Activated naive CD4-positive, alpha-beta T cell treated with anti-CD3 and anti-CD28 coated beads, Interleukin-2, amount 50 U/mL, for 72 hours (primary cell): ENCODE results near the gene UBR2. TPM values are rescaled to one million over a fixed set of nuclear protein-coding genes. Genes with fewer than 3 reads are reported as not detected.
"Not testable (repeated sequence)": the region's sequence is repeated elsewhere in the genome, so short reads cannot be mapped to it uniquely, and the experiment has no call there.

Source experiments
- ATAC-seq, 2 donors: fragments of 150-1000 bp; cut with Tn5 transposase; 2 replicates each; pipeline ENCODE4 v1.10.0; 2021; ENCODE audit warnings: mild to moderate bottlenecking in 2 of 2, moderate library complexity in 2 of 2
- DNase-seq, 2 donors: peaks; one replicate each; pipeline ENCODE4 v3.0.0; 2021 to 2022; ENCODE audit warnings: low spot score in 2 of 2
- H3K27ac Mint-ChIP-seq, 2 donors: one replicate each; pipeline ENCODE4 v1.8.0; 2022; ENCODE audit warnings: mild to moderate bottlenecking in 2 of 2, mixed read lengths in 2 of 2
- H3K36me3 Mint-ChIP-seq, 2 donors: one replicate each; pipeline ENCODE4 v1.8.0; 2022; ENCODE audit warnings: mixed read lengths in 2 of 2
- H3K9me3 Mint-ChIP-seq, 2 donors: one replicate each; pipeline ENCODE4 v1.8.0; 2022; ENCODE audit warnings: mixed read lengths in 2 of 2
- total RNA-seq, 2 donors: library from RNA; stranded (reverse); gene quantifications; one replicate each; pipeline ENCODE4 v1.2.3, GENCODE V29; 2022

UBR2 gene
- total RNA-seq, 2 donors from 2014 or later = 28.4 to 39.8 TPM

DNA sequence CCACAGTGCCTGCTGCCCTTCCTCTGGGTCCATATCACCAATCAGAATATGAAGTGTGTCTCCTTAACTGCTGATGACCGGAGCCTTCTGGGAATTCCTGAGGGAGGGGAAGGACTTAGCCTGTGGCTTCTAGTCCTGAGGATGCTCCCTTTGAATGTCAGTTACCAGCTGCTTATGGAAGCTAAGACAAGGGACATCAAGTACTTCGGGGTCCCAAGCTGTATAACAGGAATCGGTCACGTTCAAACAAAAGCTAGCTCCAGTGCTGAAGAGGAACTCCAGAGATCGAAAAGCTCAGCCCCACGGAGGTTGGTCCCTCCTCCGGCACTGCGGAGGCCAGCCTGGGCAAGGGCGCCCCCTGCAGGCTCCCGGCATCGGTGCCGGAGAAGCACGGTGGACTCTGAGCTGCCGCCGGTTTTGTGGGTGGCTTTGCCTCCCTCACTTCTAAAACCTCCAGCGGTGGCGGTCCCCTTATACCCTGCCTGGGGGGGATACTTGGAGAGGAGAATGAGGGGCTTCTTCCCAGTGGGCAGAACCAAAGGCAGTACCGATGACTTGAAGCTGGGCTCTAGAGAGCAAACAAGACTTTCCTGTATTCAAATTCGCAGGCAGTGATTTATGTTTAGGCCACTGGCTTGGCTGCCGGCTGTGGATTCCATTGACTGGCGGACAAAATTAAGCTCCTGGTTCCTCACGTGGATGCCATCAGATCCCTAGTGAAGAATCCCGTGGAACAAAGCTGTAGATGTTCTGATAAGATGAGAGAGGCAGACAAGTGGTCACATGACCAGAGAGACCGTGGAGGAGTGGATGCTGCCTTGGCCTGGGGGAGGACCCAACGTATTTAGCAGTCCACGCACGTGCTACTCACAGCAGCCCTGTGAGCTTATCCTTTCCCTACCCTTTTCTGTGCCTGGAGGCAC lies 16.2 kb upstream of the UBR2 start:
- peak; percentile 98 to 99 for ATAC-seq
- no peaks in the 10 kb centered on the region for H3K9me3 Mint-ChIP-seq
- DNase-seq = peak; percentile 86 to 96
- peak overlapping the region in 1 of 2 donors; percentile 74 for H3K27ac Mint-ChIP-seq
- no peaks in the 10 kb centered on the region for H3K36me3 Mint-ChIP-seq

- peaks cover 7 to 9% of the 10 kb centered on the region in 2 donors for H3K36me3 Mint-ChIP-seq
- no peak overlapping the region for H3K27ac Mint-ChIP-seq
- no peak for ATAC-seq
- DNase-seq = no peak
- H3K9me3 Mint-ChIP-seq = peaks cover 0 to 4% of the 10 kb centered on the region in 2 donors
Measured at GRCh38 chr6:42550277-42550676, 13.6 kb upstream of the UBR2 start.

DNA sequence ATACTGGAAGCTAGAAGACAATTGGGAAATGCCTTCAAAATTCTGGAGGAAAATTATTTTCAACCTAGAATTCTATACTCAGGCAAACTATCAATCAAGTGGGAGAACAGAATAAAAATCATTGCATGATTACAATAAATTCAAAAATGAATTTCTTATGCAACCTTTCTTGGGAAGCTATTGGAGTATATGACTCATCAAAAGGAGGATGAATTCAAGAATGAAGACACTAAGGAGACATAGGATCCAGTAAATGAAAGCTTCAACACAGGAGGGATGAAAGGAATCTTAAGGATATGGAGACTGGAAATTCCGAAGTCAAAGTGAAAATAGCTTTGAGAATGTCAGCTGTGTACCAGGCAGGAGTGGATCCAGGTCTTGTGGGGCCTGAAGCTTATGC lies 12.6 kb upstream of the UBR2 start:
- DNase-seq = no peak
- H3K27ac Mint-ChIP-seq = no peak overlapping the region
- no peak for ATAC-seq
- peaks cover 0 to 4% of the 10 kb centered on the region in 2 donors for H3K9me3 Mint-ChIP-seq
- H3K36me3 Mint-ChIP-seq = peaks cover 7 to 9% of the 10 kb centered on the region in 2 donors

- H3K9me3 Mint-ChIP-seq = peaks cover 0 to 4% of the 10 kb centered on the region in 2 donors
- ATAC-seq (no peak), DNase-seq (no peak)
Measured at GRCh38 chr6:42552380-42552779, 11.4 kb upstream of the UBR2 start.

DNA sequence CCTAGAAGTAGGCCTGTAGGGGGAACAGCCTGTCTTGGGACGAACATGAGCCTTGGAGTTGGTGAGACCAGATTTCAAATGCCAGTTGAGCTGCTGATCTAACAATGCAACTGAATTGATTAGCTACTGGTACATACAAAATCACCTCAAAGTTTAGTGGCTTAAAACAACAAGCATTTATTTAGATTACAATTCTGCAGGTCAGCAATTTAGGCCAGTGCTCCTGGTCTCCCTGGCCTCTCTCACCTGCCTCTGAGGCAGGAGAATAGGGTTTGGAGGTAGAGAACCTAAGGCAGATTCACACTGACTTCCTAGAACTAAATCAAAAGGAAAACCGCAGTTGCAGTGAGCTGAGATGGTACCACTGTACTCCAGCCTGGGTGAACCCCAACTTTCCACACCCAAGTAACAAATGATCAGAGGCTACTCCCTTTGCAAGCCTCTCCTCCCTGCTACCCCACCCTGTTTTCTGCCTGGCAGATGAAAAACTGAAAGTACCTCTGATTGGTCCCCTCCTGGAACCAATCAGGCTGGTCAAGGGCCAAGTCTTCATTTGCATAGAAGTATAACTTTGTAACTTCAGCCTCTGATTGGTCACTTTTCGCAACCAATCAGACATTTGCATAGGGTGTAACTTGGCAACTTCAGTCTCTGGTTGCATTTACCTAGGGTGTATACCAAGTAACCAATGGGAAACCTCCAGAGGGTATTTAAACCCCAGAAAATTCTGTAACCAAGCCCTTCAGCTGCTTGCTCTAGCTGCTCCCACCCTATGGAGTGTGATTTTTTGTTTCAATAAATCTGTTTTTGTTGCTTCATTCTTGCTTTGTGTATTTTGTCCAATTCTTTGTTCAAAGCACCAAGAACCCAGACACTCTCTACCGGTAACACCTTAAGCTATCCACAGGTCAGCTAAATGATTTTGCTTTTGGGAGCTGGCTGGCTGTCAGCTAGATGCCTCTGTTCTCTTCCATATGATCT lies 8.1 kb upstream of the UBR2 start:
- peaks cover 7 to 9% of the 10 kb centered on the region in 2 donors for H3K36me3 Mint-ChIP-seq
- ATAC-seq = peak; percentile 57 to 71
- no peak overlapping the region for H3K27ac Mint-ChIP-seq
- no peak for DNase-seq
- H3K9me3 Mint-ChIP-seq = peaks cover 0 to 4% of the 10 kb centered on the region in 2 donors

More at GRCh38 chr6:42552380-42552779, 11.4 kb upstream of the UBR2 start:
- Mint-ChIP-seq H3K36me3 (peaks cover 7 to 9% of the 10 kb centered on the region in 2 donors), H3K27ac (no peak overlapping the region)

DNA sequence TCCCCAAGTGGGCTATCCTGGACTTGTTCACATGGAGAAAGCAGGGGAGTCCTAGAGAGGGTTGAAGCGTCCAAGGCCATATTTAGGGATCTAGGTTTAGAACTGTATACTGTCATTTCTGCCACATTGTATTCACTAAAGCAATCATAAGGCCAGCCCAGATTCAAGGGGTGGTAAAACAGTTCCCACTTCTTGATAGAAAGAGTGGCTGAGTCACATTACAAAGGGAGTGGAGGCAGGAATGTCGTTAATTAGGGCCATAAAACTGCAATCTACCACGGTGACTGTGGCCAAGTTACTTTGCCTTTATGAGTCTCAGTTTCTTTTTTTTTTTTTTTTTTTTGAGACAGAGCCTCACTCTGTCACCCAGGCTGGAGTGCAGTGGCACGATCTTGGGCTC lies 7.4 kb upstream of the UBR2 start:
- H3K9me3 Mint-ChIP-seq = peaks cover 0 to 4% of the 10 kb centered on the region in 2 donors
- no peak for ATAC-seq
- DNase-seq = no peak
- peaks cover 7 to 9% of the 10 kb centered on the region in 2 donors for H3K36me3 Mint-ChIP-seq
- no peak overlapping the region for H3K27ac Mint-ChIP-seq

DNA sequence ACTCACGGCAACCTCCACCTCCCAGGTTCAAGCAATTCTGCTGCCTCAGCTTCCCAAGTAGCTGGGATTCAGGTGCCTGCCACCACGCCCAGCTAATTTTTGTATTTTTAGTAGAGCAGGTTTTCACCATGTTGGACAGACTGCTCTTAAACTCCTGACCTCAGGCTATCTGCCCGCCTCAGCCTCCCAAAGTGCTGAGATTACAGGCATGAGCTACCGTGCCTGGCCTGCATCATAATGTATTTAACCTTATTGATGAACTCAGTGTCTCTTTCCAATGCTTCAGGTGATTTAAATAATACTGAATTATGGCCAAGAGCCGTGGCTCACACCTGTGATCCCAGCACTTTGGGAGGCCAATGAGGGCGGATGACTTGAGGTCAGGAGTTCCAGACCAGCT lies 4.6 kb upstream of the UBR2 start:
- not testable (repeated sequence) for DNase-seq, H3K9me3 Mint-ChIP-seq, ATAC-seq, H3K27ac Mint-ChIP-seq
- peaks cover 13 to 14% of the 10 kb centered on the region in 2 donors for H3K36me3 Mint-ChIP-seq

GRCh38 chr6:42561986-42562385 lies 1.8 kb upstream of the UBR2 start:
- DNase-seq = no peak
- H3K27ac Mint-ChIP-seq = no peak overlapping the region
- H3K36me3 Mint-ChIP-seq = peaks cover 25 to 28% of the 10 kb centered on the region in 2 donors
- no peaks in the 10 kb centered on the region for H3K9me3 Mint-ChIP-seq
- no peak for ATAC-seq

DNA sequence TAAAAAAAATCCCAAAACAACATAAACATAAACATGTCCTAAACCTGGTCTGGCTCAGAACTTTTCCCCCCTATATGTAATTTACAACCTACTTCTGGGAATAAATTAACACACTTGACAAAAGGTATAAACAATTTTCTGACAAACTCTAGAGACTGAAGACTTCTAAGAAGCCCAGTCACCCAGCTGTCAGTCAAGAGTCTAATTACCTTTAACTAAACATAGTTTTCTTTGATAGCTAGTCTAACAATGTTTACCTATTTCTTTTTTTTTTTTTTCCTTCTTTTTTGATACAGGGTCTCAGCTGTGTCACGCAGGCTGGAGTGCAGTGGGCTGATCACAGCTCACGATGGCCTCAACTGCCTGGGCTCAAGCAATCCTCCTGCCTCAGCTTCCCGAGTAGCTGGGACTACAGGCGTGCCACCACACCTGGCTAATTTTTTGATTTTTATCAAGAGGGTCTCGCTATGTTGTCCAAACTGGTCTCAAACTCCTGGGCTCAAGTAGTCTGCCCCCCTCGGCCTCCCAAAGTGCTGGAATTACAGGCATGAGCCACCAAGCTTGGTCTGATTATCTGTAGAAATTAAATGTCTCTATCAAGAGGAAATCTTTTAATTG lies 932 bp upstream of the UBR2 start:
- Mint-ChIP-seq H3K36me3 (peaks cover 25 to 33% of the 10 kb centered on the region in 2 donors), H3K9me3 (no peaks in the 10 kb centered on the region), H3K27ac (peak overlapping the region in 1 of 2 donors; percentile 97)
- no peak for ATAC-seq
- no peak for DNase-seq

GRCh38 chr6:42564506-42564825 lies 637 bp downstream of the UBR2 start:
- H3K27ac Mint-ChIP-seq = peak overlapping the region; percentile 92 to 97
- H3K9me3 Mint-ChIP-seq = no peaks in the 10 kb centered on the region
- H3K36me3 Mint-ChIP-seq = peaks cover 25 to 39% of the 10 kb centered on the region in 2 donors
- DNase-seq (no peak), ATAC-seq (no peak)

GRCh38 chr6:42565823-42566613 lies 2.2 kb downstream of the UBR2 start:
- DNase-seq (no peak), ATAC-seq (no peak)
- H3K27ac Mint-ChIP-seq = peak overlapping the region; percentile 12 to 97
- H3K9me3 Mint-ChIP-seq = no peaks in the 10 kb centered on the region
- H3K36me3 Mint-ChIP-seq = peaks cover 25 to 39% of the 10 kb centered on the region in 2 donors

GRCh38 chr6:42566614-42567208 lies 2.9 kb downstream of the UBR2 start:
- DNase-seq (no peak), ATAC-seq (no peak)
- Mint-ChIP-seq H3K9me3 (no peaks in the 10 kb centered on the region), H3K36me3 (peaks cover 25 to 39% of the 10 kb centered on the region in 2 donors), H3K27ac (peak overlapping the region; percentile 87 to 97)

DNA sequence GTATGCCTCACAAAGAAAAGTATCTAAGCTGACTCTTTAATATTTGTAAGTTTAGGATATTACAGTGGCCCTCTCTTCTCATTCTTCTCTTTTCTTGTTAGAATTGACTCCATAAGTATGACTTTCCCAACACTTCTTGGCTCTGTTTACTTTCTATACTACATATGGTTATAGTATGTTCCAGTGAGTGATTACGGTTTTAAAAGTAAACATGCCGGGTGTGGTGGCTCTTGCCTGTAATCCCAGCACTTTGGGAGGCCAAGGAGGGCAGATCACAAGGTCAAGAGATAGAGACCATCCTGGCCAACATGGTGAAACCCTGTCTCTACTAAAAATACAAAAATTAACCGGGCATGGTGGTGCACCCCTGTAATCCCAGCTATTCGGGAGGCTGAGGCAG lies 3.4 kb downstream of the UBR2 start:
- not testable (repeated sequence) for H3K9me3 Mint-ChIP-seq, DNase-seq, ATAC-seq
- Mint-ChIP-seq H3K27ac (peak overlapping the region; percentile 13 to 87), H3K36me3 (peaks cover 25 to 39% of the 10 kb centered on the region in 2 donors)

GRCh38 chr6:42569102-42570028 lies 5.5 kb downstream of the UBR2 start:
- no peaks in the 10 kb centered on the region for H3K9me3 Mint-ChIP-seq
- peak; percentile 43 to 74 for ATAC-seq
- H3K36me3 Mint-ChIP-seq = peaks cover 30 to 44% of the 10 kb centered on the region in 2 donors
- peak overlapping the region; percentile 57 to 92 for H3K27ac Mint-ChIP-seq
- DNase-seq = no peak
